DOHH2 (cell line): ENCODE results near the gene CGB2.

Experiments used
- H3F3A ChIP-seq: fragments of 200-600 bp; sonication (generic), shearing (Covaris generic); 2 replicates; pipeline ENCODE4 v1.6.0; 2016; ENCODE audit warnings: antibody characterized with exemption, mild to moderate bottlenecking; ENCODE audit not compliant: control insufficient read depth, insufficient read depth
- H3K27ac ChIP-seq: fragments of 200-600 bp; sonication (generic); 2 replicates; pipeline ENCODE4 v1.5.1; 2014; ENCODE audit warnings: low read depth, mild to moderate bottlenecking, low read length, moderate library complexity
- H3K27me3 ChIP-seq: fragments of 200-600 bp; sonication (generic); 2 replicates; pipeline ENCODE4 v1.6.1; 2014; ENCODE audit warnings: mild to moderate bottlenecking, low read length, mixed read lengths; ENCODE audit not compliant: control insufficient read depth
- H3K36me3 ChIP-seq: fragments of 200-600 bp; sonication (generic); 2 replicates; pipeline ENCODE4 v1.6.1; 2014; ENCODE audit warnings: mild to moderate bottlenecking, low read length, moderate library complexity, mixed read lengths; ENCODE audit not compliant: control insufficient read depth
- H3K4me1 ChIP-seq: fragments of 200-600 bp; sonication (generic); 2 replicates; pipeline ENCODE4 v1.6.1; 2014; ENCODE audit warnings: mild to moderate bottlenecking, low read length, mixed read lengths; ENCODE audit not compliant: control insufficient read depth
- H3K4me2 ChIP-seq: fragments of 200-600 bp; sonication (generic); 2 replicates; pipeline ENCODE4 v1.6.0; 2014; ENCODE audit warnings: mild to moderate bottlenecking, low read length, moderate library complexity
- H3K4me3 ChIP-seq: fragments of 200-600 bp; sonication (generic); 2 replicates; pipeline ENCODE4 v1.5.1; 2014; ENCODE audit warnings: mild to moderate bottlenecking, low read length, mixed read lengths
- H3K79me2 ChIP-seq: fragments of 200-600 bp; sonication (generic); 2 replicates; pipeline ENCODE4 v1.6.1; 2014; ENCODE audit warnings: mild to moderate bottlenecking, low read length, mixed read lengths; ENCODE audit not compliant: control insufficient read depth
- H3K9me2 ChIP-seq: fragments of 200-600 bp; sonication (generic); replicated peaks from 2 replicates; pipeline ENCODE4 v1.6.1; 2014; ENCODE audit warnings: mild to moderate bottlenecking, low read length, mixed read lengths; ENCODE audit not compliant: control insufficient read depth
- H3K9me3 ChIP-seq: fragments of 200-600 bp; sonication (generic); 2 replicates; pipeline ENCODE4 v1.6.1; 2014; ENCODE audit warnings: antibody characterized with exemption, low read length, mixed read lengths; ENCODE audit not compliant: control insufficient read depth, insufficient read depth
- H4K20me1 ChIP-seq: fragments of 200-600 bp; sonication (generic); 2 replicates; pipeline ENCODE4 v1.6.0; 2014; ENCODE audit warnings: low read depth, mild to moderate bottlenecking, antibody characterized with exemption, low read length, moderate library complexity; ENCODE audit not compliant: control insufficient read depth, insufficient read depth
- CTCF ChIP-seq: fragments of 200-600 bp; sonication (generic); IDR thresholded peaks from one replicate; pipeline ENCODE4 v1.5.1; 2014; ENCODE audit warnings: antibody characterized with exemption, mild to moderate bottlenecking, low read depth, low read length; ENCODE audit not compliant: poor library complexity, severe bottlenecking
- EZH2phosphoT487 ChIP-seq: fragments of 200-600 bp; sonication (generic); IDR thresholded peaks from 2 replicates; pipeline ENCODE4 v1.6.1; 2017; ENCODE audit warnings: borderline replicate concordance, mild to moderate bottlenecking, antibody characterized with exemption, low read length, moderate library complexity, mixed read lengths

CGB2 gene

GRCh38 chr19:48989701-48990291, 41.9 kb upstream of the CGB2 start:
- H4K20me1 ChIP-seq: no peaks in the 10 kb centered on the region
- no peaks in the 10 kb centered on the region for H3F3A ChIP-seq
- peaks cover 32% of the 10 kb centered on the region for H3K36me3 ChIP-seq
- peaks cover 13% of the 10 kb centered on the region for H3K4me1 ChIP-seq
- H3K4me2 ChIP-seq: no peak overlapping the region
- TF ChIP-seq EZH2phosphoT487 (no peak), CTCF (no peak)
- peaks cover 31% of the 10 kb centered on the region for H3K79me2 ChIP-seq
- no peak overlapping the region for H3K4me3 ChIP-seq
- no peaks in the 10 kb centered on the region for H3K9me3 ChIP-seq
- H3K27me3 ChIP-seq: no peaks in the 10 kb centered on the region
- H3K9me2 ChIP-seq: no peaks in the 10 kb centered on the region
- no peak overlapping the region for H3K27ac ChIP-seq

GRCh38 chr19:48990400-48990799, 41.3 kb upstream of the CGB2 start:
- H3K79me2 ChIP-seq: peaks cover 37% of the 10 kb centered on the region
- H3K4me1 ChIP-seq: peaks cover 19% of the 10 kb centered on the region
- no peak overlapping the region for H3K4me3 ChIP-seq
- no peak overlapping the region for H3K27ac ChIP-seq
- no peaks in the 10 kb centered on the region for H3K9me2 ChIP-seq
- H3K27me3 ChIP-seq: no peaks in the 10 kb centered on the region
- H3K4me2 ChIP-seq: no peak overlapping the region
- TF ChIP-seq CTCF (no peak), EZH2phosphoT487 (no peak)
- H3F3A ChIP-seq: no peaks in the 10 kb centered on the region
- H3K9me3 ChIP-seq: no peaks in the 10 kb centered on the region
- H3K36me3 ChIP-seq: peaks cover 32% of the 10 kb centered on the region
- no peaks in the 10 kb centered on the region for H4K20me1 ChIP-seq

- Histone ChIP-seq H3K4me1 (peaks cover 20% of the 10 kb centered on the region), H3K27ac (no peak overlapping the region)
Observed at GRCh38 chr19:48991011-48991609, 40.6 kb upstream of the CGB2 start.

More at GRCh38 chr19:48991011-48991609, 40.6 kb upstream of the CGB2 start:
- Histone ChIP-seq H3K9me3 (no peaks in the 10 kb centered on the region), H3K9me2 (no peaks in the 10 kb centered on the region), H3K27me3 (no peaks in the 10 kb centered on the region), H3F3A (no peaks in the 10 kb centered on the region), H3K79me2 (peaks cover 44% of the 10 kb centered on the region), H4K20me1 (no peaks in the 10 kb centered on the region), H3K36me3 (peaks cover 29% of the 10 kb centered on the region), H3K4me3 (no peak overlapping the region), H3K4me2 (no peak overlapping the region)
- TF ChIP-seq EZH2phosphoT487 (no peak), CTCF (no peak)
